ENCODE measurements around the gene DAB1.
"Not testable (repeated sequence)": the region's sequence is repeated elsewhere in the genome, so short reads cannot be mapped to it uniquely, and the experiment has no call there.

DAB1 gene

DNA sequence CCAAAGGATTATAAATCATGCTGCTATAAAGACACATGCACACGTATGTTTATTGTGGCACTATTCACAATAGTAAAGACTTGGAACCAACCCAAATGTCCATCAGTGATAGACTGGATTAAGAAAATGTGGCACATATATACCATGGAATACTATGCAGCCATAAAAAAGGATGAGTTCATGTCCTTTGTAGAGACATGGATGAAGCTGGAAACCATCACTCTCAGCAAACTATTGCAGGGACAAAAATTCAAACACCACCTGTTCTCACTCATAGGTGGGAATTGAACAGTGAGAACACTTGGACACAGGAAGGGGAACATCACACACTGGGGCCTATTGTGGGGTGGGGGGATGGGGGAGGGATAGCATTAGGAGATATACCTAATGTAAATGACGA lies 203.0 kb downstream of the DAB1 start:
- DNase-seq (ENCODE audit: low read depth), result not testable (repeated sequence)

DNA sequence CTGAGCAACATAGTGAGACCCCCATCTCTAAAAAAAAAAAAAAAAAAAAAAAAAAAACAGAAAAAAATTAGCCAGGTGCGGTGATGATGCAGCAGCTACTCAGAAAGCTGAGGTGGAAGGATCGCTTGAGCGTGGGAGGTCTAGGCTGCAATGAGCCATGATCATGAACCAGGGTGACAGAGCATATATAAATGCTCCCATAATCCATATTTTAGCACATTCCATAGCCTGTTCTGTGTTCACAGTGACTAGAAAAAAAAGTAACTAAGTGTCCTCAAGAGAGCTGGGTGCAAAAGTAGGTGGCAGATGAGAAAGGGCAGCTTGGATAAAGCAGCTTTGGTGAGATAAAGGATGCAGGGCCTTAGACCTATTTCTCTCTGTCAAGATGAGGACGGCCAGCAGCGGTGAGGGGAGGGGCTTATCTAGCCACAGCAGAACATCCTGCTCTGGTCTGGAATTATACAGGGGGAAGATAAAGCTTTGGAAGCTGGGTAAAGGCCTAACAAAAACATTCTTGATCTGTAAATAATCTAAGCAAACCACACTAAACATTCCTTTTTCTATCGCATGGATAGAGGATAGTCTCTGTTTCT lies 205.3 kb downstream of the DAB1 start:
- no peak for DNase-seq (ENCODE audit: low read depth)

DNA sequence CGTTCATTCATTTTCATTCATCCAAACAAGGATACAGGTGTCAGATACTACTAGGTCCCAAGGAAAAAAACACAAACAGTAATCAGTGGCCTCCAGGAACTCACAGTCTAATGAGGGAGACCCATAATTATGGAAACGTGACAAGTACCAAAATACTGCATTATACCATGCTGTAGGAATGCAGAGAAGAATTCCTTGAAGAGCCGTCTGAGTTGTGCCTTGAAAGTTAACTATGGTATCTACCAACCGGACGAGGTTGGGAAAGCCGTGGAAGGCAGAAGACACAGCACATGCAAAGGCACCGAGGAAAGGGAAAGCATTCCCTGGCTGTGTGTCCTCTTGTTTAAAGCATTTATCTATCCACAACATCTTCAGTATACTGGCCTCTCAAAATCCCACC lies 206.0 kb downstream of the DAB1 start:
- DNase-seq (ENCODE audit: low read depth), result no peak

DNA sequence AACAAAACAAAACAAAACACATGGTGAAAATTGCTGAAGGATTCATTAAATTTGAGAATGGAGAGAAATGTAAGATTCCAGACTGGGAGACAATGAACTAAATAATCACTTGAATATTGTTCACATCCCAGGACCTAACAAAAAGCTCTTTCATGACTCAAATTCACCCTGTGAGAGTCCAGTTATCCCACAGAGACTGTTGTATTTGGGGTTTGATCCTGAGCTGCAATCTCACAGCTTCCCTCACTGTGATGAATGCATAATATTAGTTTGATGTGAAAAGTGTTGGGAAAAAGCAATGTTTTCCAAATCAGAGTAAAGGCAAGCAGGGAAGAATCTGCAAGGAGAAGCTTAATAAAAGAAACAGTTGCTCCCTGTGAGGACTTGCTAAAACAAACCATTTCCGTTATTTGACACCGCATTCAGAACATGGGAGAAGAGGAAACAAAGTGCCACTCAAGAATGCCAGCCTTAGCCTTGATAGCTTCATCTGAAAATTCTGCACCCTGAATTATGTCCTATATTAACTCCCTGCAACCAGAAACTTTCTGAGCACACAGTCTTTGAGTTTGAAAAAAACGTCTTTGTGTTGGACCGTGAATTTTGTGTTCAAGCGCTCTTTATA lies 208.8 kb downstream of the DAB1 start:
- DNase-seq (ENCODE audit: low read depth), result no peak

DNA sequence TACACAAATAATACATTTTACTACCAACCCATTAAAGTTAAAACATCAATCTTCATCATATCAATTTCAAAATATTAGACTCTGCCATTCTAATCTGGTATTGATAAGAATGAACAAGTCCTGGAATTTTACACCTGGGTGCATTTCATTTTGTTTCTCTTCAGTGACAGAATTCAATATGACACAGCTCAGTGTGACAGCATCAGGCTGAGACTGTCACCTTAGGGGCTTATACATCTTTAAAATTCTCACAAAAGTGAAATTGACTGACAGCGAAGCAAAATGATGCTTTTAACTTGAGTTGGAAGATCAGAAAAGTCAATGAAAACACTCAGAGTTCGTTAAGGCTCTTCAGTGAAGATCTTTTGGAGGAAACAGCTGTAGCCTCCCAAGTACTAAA lies 213.0 kb downstream of the DAB1 start:
- DNase-seq (ENCODE audit: low read depth), result no peak

DNA sequence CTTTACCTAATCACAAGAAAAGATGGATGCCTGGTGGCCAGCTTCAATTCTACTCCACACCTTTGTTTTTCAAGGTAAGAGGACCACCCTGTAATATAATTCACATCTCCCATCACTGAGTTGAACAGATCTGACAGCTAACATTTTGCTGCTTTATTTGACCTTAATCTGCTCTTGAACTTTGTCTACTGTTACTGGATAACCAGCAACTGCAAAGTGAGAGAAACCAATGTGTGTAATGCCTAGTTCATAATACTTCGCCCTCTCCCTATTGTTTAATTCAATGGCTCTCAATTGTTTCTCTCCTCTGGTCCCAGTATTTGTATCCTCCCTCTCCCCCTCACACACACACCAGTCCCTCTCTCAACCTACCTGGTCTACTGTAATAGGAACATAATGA lies 214.4 kb downstream of the DAB1 start:
- DNase-seq (ENCODE audit: low read depth), result no peak

DNA sequence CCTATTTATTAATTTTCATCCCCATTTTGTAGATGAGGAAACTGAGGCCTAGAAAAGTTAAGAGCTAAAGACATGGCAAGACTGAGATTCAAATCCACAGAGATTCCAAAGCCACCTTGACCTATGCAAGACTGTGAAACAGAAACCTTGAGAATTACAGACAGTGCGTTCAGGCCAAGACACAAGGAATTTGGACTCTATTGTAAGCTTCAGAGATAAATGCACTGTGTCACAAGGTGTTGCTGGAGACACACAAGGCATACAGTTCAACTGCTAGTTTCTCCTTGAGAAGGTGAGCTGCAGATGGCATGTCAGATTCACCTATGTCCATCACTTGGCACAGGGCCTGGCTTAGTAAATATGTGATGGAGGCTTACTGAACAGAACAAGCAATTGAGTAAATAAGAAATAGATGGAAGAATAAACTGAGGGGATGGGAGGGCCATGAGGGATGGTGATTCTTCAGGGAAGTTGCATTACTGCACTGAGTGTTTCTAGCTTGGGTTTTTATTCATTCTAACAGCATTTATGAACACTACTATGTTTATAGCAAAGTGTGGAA lies 215.0 kb downstream of the DAB1 start:
- DNase-seq (ENCODE audit: low read depth), result no peak

DNA sequence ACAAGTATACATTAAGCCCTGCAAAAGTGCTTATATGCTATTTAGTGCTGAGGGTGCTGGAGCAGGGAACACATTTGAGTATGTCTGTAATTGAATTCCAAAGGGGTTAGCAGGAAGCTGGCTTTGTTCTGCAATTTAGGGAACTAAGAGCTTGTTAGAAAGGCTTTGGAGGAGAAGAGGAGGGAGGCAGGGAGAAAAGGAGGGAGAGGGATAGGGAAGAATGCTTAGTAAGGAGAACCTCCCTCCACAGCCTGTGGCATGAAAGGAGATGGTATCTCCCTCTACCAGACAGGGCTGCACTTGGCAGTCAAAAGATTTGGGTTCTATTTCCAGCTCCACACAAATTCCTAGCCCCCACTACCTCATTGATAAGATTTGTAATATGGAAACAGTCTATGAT lies 217.8 kb downstream of the DAB1 start:
- DNase-seq (ENCODE audit: low read depth), result no peak

DNA sequence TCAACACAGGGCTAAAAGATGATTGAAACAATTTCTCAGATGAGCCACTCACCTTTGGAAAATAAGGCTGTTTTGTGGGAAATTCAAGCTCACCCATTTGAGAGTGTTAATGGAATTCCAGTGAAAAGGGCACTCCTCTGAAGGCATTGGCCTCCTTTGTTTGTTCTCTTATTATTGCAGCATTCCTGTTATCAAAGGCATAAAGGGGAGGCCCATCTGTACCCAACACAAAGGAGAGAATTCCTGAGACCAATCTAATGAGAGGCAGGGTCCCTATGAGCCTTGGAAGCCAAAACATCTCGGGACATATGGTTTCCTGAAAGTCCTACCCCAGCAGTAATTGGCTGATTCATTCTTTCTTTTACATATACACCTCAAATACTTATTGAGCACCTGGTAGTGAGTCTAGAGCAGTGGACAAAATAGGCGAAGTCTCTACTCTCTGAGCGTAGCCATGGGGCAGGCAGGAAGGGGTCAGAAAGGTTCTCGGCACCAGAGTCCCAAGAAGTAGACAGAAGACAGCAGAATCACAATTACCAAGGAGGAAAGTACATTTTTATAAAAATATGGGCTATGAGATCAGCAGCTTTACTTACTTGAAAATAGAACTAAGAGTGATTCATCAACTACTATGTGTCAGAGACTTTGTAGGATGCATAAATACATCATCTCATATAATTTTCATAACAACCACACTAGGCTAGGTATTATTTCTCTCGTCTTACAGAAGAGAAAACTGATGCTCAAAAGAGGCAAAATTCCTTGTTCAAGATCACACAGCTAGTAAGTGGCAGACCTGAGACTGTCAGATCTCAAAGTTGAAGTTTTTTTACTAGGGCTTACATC lies 218.7 kb downstream of the DAB1 start:
- no peak for DNase-seq (ENCODE audit: low read depth)

DNA sequence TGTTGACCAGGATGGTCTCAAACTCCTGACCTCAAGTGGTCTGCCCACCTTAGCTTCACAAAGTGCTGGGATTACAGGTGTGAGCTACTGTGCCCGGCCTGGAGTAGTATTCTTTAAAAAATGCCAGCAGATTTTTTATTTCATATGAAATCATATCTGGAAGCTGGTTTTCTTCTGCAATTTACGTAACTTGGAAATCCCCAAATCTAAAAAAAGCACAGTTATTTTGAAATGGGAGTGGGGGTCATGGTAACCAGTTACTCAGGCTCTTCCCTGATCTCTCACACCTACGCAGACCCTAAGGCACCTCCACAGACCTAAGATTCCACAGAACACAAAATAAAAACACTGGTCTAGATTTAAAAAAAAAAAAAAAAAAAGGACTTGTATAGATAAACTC lies 219.8 kb downstream of the DAB1 start:
- DNase-seq (ENCODE audit: low read depth), result no peak

DNA sequence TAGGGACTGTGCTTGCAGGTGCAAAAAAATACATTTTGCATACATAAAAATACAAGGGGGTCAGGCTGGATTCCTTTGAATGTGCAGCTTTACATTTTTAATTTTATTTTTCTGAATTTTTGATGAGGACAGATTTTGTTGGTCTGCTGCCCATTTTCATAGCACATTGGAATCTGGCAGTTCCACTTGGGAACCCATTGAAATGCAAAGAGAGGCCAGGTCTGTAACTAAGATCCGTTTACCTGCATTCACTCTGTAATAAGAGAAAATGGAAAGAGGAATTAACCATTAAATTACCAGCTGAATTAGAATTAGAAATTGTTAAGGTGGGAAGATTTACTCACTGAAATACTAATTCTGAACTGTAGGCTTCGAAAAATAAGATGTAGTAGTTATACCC lies 221.6 kb downstream of the DAB1 start:
- DNase-seq (ENCODE audit: low read depth), result no peak

DNA sequence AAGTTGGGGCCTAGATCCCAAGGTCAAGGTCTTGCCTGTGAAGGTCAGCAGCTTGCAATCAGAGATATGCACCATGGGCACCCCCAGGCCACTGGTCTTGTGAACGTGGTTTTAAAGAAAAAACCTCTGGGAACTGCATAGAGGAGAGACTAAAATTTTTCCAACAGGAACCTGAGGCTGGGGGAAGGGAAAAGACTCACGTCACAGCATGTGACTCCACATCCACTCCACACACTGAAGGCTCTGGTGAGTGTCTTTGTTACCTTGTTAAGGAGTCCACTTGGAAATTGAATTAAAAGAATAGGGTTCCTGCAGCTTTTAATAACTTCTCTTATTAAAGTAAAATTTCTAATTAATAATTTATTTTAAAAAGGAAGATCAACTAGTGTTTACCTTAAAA lies 224.9 kb downstream of the DAB1 start:
- DNase-seq (ENCODE audit: low read depth), result no peak

DNA sequence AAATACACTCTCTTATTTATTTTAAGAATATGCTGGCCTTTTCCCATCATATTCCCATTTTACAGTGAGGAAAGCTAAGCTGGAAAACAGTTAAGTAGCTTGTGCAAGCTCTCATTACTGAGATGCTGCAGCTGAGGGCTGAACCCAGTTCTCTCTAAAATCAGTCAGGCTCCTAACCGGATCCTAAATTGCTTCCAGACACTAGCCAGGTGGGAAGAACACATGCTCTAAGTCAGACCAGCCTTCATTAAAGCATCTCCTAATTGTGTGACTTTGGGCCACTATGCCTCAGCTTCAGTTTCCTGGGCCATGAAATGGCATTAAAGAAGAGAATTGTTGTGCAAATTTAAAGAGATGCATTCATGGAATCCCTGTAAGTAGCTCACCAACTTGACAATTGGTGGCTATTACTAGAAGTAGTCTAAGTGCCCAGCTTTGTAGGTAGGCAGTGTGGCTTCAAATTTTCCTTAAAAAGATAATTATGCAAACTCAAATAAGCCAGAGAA lies 228.4 kb downstream of the DAB1 start:
- DNase-seq (ENCODE audit: low read depth), result no peak

DNA sequence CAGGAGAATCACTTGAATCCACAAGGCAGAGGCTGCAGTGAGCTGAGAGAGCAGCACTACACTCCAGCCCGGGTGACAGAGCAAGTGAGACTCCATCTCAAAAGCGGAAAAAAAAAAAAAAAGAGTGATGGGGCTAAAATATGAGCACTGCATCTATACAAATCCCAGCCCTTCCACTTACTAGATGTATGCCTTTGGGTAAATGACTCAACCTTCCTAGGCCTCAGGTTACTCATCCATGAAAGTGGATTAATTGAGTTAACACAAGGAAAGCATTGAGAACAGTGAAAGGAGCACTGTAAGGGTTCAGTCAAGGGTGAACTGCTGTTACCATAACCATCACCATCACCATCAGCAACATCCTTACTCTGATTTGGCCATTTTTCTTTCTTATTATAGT lies 231.6 kb downstream of the DAB1 start:
- no peak for DNase-seq (ENCODE audit: low read depth)

DNA sequence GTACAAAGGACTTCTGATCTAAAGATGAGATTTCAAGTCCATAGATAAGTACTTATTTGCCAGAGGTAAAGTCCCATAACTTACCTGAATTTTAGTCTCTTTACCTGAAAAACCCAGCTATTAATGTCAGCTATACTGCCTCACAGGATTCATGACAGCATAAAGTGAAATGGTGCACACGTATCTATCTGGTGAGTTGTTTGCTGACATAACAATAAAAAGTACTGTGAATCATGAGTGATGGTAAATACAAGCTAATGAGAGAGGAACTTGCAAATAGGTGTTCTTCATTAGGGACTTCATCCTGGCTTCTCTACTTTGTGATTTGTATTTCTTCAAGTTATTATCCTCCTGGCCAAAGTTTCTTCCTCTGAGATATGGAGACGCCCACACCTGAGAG lies 233.0 kb downstream of the DAB1 start:
- DNase-seq (ENCODE audit: low read depth), result no peak

DNA sequence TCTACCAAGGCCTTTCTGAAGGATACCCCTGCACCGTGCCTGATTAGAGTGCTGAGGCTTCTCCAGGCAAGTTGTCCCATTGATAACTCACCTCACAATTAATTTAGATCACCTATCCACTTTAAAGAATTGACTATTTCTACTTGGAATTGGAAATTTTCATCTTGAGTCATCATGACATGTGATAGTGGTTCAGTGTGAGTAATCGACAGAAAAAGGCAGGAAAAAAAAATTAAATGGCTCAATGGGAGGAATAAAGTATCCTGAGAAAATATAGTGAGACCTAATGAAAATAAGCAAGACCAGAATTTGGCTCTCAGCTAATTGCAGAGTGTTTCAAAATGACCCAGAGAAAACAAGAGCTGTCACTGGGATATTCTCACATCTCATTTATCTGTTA lies 235.7 kb downstream of the DAB1 start:
- DNase-seq (ENCODE audit: low read depth), result no peak

DNA sequence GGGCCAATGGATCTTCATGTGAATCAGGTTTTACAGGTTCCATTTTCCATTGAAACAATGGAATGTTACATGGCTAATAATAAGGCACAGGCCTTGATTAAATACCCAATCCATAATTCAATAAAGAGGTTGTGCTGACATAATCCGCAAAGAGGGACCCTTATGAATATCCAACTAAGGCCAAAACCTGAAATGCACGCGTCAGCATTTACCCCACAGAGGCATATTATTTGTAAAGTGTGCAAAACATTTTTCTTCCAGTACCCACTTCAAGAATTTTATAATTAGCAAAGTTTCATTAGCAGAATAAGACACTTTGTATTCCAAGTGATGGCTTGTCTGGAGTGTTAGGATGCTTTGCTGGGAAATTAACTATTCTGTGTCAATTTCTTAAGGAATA lies 237.4 kb downstream of the DAB1 start:
- DNase-seq (ENCODE audit: low read depth), result no peak

DNA sequence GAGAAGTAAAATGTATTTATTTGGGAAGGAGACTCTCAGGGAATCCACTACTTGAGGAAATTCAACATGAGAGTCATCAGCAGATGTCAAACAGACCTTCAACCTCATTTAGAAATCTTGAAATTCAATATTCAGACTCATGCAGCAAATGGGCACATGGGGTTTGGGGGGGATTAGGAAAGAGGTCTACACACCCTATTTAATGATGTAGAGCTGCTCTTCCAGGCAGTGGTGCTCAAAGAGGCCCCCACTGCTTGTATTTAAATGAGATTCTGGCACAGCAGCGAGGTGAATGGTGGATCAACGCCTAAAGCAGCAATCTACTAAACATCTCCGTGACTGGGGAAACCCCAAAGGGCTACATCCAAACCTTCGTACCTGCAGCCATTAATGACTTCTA lies 244.9 kb downstream of the DAB1 start:
- no peak for DNase-seq (ENCODE audit: low read depth)

DNA sequence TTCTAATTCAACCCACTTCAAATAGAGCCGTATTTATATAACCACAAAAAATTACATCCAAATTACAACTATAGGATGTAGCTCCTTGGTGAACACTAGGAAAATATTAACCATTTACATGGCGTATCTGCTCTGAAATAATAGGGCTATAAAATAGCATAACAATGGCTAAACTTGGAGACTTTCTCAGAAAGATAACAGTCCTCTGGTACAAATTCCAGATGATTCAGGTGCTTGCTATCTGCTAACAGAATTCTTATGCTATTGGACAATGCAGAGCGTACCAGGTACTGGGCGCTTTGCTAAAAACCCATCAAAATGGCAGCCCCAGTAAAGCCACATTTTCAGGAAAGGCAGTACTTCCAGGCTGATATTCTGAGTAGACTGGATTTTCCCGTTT lies 248.4 kb downstream of the DAB1 start:
- no peak for DNase-seq (ENCODE audit: low read depth)

DNA sequence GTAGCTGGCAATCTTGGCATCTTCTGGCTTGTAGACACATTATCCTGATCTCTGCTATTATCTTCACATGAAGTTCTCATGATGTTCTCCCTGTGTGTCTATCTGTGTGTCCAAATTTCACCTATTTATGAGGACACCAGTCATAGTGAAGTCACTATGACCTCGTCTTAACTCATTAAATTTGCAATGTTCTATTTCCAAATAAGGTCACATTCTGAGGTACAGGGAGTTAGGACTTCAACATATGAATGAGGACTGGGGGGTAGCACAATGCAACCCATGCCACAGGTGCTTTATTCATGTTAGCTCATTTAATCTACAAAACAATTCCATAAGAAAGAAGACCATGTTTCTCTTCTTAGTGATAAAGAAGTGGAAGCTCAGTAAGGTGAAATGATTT lies 251.8 kb downstream of the DAB1 start:
- DNase-seq (ENCODE audit: low read depth), result no peak

DNA sequence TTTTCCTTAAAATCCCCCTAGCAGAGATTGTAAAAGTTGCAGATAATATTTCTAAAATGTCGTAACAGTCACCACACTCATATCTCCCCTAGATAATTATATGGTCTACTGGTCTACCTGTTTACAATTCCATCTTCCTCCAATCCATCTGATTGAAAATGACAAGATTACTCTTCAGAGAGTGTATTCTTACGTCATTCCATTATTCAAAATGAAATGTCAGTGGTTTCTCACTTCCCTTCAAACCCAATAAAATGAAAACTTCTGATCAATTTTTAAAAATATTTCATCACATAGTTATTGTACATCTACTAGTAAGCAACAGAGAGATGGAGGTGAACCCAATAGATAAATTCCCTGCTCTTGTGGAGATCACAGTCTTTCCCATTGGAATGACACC lies 255.9 kb downstream of the DAB1 start:
- no peak for DNase-seq (ENCODE audit: low read depth)

DNA sequence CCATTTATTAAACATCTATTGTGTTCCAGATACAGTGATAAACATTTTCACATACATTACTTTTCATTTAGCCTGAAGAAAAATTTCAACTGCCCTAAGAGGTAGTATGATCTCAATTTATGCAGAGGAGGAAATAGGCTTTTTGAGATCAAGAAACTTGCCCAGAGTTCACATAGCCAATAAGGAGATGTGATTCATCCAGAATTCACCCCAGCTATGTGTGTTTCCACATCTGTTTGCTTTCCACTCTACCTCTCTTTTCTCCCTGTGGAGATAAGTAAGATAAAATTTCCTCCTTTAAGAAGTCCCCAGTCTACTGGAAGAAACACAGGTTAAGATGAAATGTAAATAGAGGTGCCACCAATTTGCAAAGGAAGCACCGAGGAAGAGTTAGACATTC lies 258.3 kb downstream of the DAB1 start:
- DNase-seq (ENCODE audit: low read depth), result no peak

DNA sequence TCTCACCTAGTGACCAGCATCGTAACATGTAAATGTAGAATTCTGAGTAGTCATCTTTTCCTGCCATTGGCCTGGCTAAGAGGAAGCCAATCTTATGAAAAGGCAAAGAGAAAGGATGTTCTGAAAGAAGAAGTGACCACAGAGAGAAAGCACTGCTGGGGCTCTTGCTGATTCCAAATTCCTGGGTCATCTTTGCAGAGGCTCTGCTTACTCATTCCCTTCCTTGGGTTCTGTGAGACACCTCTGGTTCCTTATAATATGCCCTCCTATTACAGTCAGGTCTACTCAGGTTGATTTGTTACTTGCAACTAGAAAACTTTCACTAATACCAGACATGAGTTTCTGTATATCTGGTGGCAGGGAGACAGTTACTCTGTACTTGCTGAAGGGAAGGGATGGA lies 259.3 kb downstream of the DAB1 start:
- no peak for DNase-seq (ENCODE audit: low read depth)

Data from T follicular helper cell (primary cell).